Thyroid gland (tissue), 4 donors: ENCODE data around the gene HRH1. TPM values are rescaled to one million over a fixed set of nuclear protein-coding genes. Genes with fewer than 3 reads are reported as not detected.
"Not testable (repeated sequence)": the region's sequence is repeated elsewhere in the genome, so short reads cannot be mapped to it uniquely, and the experiment has no call there.

Experiments
- DNase-seq, 2 donors: peaks; one replicate each; pipeline ENCODE4 v3.0.0-alpha.2; 2019
- H3K27ac ChIP-seq, 3 donors: fragments of 200-600 bp; sonication (generic); 1 replicate in 2 of 3; 2 replicates in 1 of 3; pipeline ENCODE4 v1.5.1; 2016 to 2019; ENCODE audit warnings: mild to moderate bottlenecking in 1 of 3, moderate library complexity in 1 of 3
- H3K27me3 ChIP-seq: fragments of 200-600 bp; sonication (generic); one replicate; pipeline ENCODE4 v1.5.1; 2019
- H3K36me3 ChIP-seq, 2 donors: fragments of 200-600 bp; sonication (generic); one replicate each; pipeline ENCODE4 v1.5.1; 2016 to 2019
- H3K4me1 ChIP-seq, 2 donors: fragments of 200-600 bp; sonication (generic); one replicate each; pipeline ENCODE4 v1.5.1; 2017 to 2019
- H3K4me3 ChIP-seq, 3 donors: fragments of 200-600 bp; sonication (generic); replicated peaks in 1 of 3; 1 replicate in 2 of 3; 2 replicates in 1 of 3; pipeline ENCODE4 v1.5.1; 2016; ENCODE audit warnings: mild to moderate bottlenecking in 1 of 3
- H3K9me3 ChIP-seq: fragments of 200-600 bp; sonication (generic); one replicate; pipeline ENCODE4 v1.5.1; 2017
- CTCF ChIP-seq, 6 experiments: fragments of 200-600 bp in 3 of 6; fragments of 450-650 bp in 3 of 6; sonication (generic) in 3 of 6; IDR thresholded peaks; one replicate each; pipeline ENCODE4 v1.5.1; 2016 to 2019; ENCODE audit warnings: antibody characterized with exemption in 6 of 6, mild to moderate bottlenecking in 2 of 6, inconsistent platforms in 1 of 6, moderate library complexity in 1 of 6
- POLR2A ChIP-seq, 2 donors: fragments of 450-650 bp; IDR thresholded peaks; one replicate each; pipeline ENCODE4 v1.6.1; 2017; ENCODE audit warnings: antibody characterized with exemption in 2 of 2, mild to moderate bottlenecking in 2 of 2, moderate library complexity in 1 of 2
- WGBS, 2 donors: methylation state at CpG; one replicate each; pipeline ENCODE4 v1.1.5; 2017; 5-methylcytosine and 5-hydroxymethylcytosine counted together
- intact Hi-C: fragments of 100-400 bp; cut with DNase I; formaldehyde crosslinking; loops from one replicate; pipeline ENCODE4 v1.15.1; 2023
- total RNA-seq, 4 donors: library from RNA; depleted of rRNA; stranded (reverse); fragments of >200 nt; gene quantifications; one replicate each; pipeline ENCODE4 v1.2.3, GENCODE V29; 2016

Gene HRH1
- total RNA-seq, 4 donors from 2014 or later = 1.9 to 2.6 (median 2.4) TPM; not detected in 1

DNA sequence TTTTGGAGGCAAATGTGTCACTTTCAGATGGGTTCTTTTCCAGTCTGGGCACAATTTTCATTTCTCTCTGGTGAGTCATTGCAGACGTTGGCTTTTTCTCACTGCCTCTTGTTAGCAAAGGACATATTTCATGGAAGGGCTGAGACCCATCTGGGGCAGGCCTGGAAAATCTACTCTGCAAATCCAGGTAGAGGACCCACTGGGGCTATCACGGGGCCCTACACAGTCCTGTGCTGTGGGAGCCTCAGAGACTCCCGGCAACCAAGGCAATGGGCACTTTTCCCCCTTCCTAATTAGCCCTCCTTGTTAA lies 58.0 kb downstream of the HRH1 start:
- Histone ChIP-seq H3K36me3 (no peaks in the 10 kb centered on the region), H3K4me3 (no peak overlapping the region), H3K27me3 (no peaks in the 10 kb centered on the region), H3K4me1 (peaks cover 7 to 18% of the 10 kb centered on the region in 2 donors), H3K9me3 (no peaks in the 10 kb centered on the region), H3K27ac (no peak overlapping the region)
- WGBS, 2 donors = 52 to 77% methylated on average over 3 of the region's 3 CpGs
- intact Hi-C loops = no loop called here
- DNase-seq = no peak
- TF ChIP-seq POLR2A (IDR thresholded peaks at IDR 0.05) (no peak), CTCF (IDR thresholded peaks at IDR 0.05) (no peak)

DNA sequence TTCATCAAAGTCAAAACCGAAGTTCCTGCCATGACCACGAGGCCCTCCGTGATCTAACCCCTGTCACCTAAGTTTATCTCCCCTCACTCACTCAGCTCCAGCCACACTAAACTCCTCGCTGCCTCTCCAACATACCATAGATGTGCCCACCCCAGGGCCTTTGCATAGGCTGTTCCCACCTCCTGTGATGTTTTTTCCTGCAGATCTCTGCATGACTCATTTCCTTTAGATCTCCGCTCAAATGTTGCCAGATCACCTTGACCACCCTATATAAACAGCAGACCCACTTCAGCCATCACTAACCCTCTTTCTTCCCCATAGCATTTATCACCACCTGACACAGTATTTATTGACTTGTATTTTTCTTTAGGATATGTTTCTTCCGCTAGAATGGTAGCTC lies 58.5 kb downstream of the HRH1 start:
- H3K4me1 ChIP-seq = peaks cover 3 to 12% of the 10 kb centered on the region in 2 donors
- no peak for DNase-seq
- 94 to 96% methylated on average over 6 of the region's 6 CpGs for WGBS, 2 donors
- H3K9me3 ChIP-seq = no peaks in the 10 kb centered on the region
- no peak overlapping the region for H3K4me3 ChIP-seq
- H3K27ac ChIP-seq = no peak overlapping the region
- no peaks in the 10 kb centered on the region for H3K36me3 ChIP-seq
- H3K27me3 ChIP-seq = no peaks in the 10 kb centered on the region
- intact Hi-C loops = no loop called here
- TF ChIP-seq CTCF (IDR thresholded peaks at IDR 0.05) (no peak), POLR2A (IDR thresholded peaks at IDR 0.05) (no peak)

DNA sequence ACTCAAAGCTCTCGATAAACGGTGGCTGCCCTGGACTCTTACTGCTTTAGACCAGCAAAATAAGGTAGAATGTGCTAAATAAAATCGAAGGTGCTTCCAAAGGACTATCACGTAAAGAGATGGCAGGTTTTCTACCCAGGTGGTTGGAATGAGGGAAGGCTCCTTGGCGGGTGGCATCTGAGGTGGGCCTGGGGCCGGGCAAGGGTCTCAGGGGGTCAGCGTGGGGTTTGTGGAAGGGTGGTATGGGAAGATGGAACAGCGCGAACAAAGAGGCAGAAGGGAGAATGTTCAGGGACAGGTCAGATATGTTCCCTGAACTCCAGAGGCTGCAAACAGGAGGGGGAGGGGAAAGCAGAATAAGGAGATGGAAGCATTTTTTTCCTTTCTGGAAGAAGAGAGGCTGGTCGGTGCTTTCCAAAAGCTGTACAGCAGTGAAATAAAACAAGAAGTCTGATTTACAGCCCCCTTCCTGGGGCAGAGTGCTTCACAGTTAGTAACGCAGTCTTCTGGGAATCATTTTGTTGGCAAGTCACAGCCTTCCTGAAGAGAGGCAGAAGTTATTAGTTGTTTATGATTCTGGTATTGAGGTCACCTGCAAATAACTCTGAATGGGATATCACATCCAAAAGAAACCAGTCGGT lies 59.6 kb downstream of the HRH1 start:
- Histone ChIP-seq H3K36me3 (no peaks in the 10 kb centered on the region), H3K27me3 (no peaks in the 10 kb centered on the region), H3K9me3 (no peaks in the 10 kb centered on the region), H3K27ac (no peak overlapping the region), H3K4me3 (no peak overlapping the region), H3K4me1 (peaks cover 0 to 11% of the 10 kb centered on the region in 2 donors)
- no peak for DNase-seq
- intact Hi-C loops = no loop called here
- 85 to 88% methylated on average over 12 of the region's 12 CpGs for WGBS, 2 donors
- TF ChIP-seq POLR2A (IDR thresholded peaks at IDR 0.05) = no peak

GRCh38 chr3:11214451-11214978 lies 60.2 kb downstream of the HRH1 start:
- intact Hi-C loops = no loop called here
- WGBS, 2 donors = 94 to 95% methylated on average over 1 of the region's 1 CpG
- H3K36me3 ChIP-seq = no peaks in the 10 kb centered on the region
- H3K27me3 ChIP-seq = no peaks in the 10 kb centered on the region
- H3K9me3 ChIP-seq = no peaks in the 10 kb centered on the region
- no peak for DNase-seq
- no peak overlapping the region for H3K27ac ChIP-seq
- TF ChIP-seq CTCF (IDR thresholded peaks at IDR 0.05) (no peak), POLR2A (IDR thresholded peaks at IDR 0.05) (no peak)
- no peak overlapping the region for H3K4me3 ChIP-seq
- peaks cover 0 to 11% of the 10 kb centered on the region in 2 donors for H3K4me1 ChIP-seq

- WGBS, 2 donors = 76 to 83% methylated on average over 6 of the region's 6 CpGs
- intact Hi-C loops, DNase-seq, H3K4me1 ChIP-seq, H3K36me3 ChIP-seq, H3K27me3 ChIP-seq, H3K9me3 ChIP-seq, H3K27ac ChIP-seq, H3K4me3 ChIP-seq: not testable (repeated sequence)
Measured at GRCh38 chr3:11217370-11217769, 63.1 kb downstream of the HRH1 start.

DNA sequence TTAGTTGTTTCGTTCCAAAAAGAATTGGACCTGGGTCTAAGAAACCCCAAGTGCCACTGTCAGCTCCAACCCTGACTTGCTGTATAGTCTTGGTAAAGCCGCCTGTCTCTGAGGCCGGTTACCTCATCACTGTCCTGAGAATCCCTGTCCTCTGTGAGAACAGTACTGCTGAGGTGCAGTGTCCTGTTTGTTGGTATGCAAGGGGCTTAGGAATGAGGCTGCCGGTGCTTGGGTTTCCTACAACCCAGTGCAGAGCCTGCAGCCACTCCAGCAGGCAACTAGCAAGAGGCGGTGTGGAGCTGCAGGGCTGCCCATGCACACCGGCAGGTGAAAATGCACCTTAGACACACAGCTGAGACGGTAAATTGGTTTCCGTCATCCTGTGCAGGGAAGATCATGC lies 65.9 kb downstream of the HRH1 start:
- DNase-seq = no peak
- no peaks in the 10 kb centered on the region for H3K36me3 ChIP-seq
- H3K27me3 ChIP-seq = no peaks in the 10 kb centered on the region
- H3K4me3 ChIP-seq = no peak overlapping the region
- no peaks in the 10 kb centered on the region for H3K4me1 ChIP-seq
- H3K27ac ChIP-seq = no peak overlapping the region
- H3K9me3 ChIP-seq = no peaks in the 10 kb centered on the region
- no peak for TF ChIP-seq POLR2A (IDR thresholded peaks at IDR 0.05)
- TF ChIP-seq CTCF (IDR thresholded peaks at IDR 0.05) = no peak
- intact Hi-C loops = no loop called here
- WGBS, 2 donors = 78 to 94% methylated on average over 5 to 8 of the region's 8 CpGs
